ENCODE data around the gene HTR2B.

- no peak for TF ChIP-seq CTCF (IDR thresholded peaks at IDR 0.05 in 8 of 11, conservative IDR thresholded peaks at IDR 0.05 in 3 of 11)
- TF ChIP-seq POLR2A (IDR thresholded peaks at IDR 0.05) = no peak
- TF ChIP-seq POLR2AphosphoS5 (IDR thresholded peaks at IDR 0.05) = no peak
Observed at GRCh38 chr2:231117922-231118613, 6.8 kb downstream of the HTR2B start.

All from spleen (tissue), 7 donors.